Hepatic stellate cell (primary cell): ENCODE measurements around the gene LGI4.

Source experiments
- DNase-seq: peaks from one replicate; pipeline ENCODE4 v3.0.0; 2011; ENCODE audit warnings: low spot score

The LGI4 gene

DNA sequence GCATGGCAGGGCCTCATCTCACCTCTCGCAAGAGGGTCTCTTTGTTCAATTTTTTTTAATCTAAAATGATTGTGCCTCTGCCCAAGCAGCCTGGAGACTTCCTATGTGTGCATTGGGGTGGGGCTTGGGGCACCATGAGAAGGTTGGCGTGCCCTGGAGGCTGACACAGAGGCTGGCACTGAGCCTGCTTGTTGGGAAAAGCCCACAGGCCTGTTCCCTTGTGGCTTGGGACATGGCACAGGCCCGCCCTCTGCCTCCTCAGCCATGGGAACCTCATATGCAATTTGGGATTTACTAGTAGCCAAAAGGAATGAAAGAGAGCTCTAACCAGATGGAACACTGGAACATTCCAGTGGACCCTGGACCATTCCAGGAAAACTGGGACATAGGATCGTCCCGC, 11.3 kb downstream of the LGI4 start:
- DNase-seq: peak; percentile 66

DNA sequence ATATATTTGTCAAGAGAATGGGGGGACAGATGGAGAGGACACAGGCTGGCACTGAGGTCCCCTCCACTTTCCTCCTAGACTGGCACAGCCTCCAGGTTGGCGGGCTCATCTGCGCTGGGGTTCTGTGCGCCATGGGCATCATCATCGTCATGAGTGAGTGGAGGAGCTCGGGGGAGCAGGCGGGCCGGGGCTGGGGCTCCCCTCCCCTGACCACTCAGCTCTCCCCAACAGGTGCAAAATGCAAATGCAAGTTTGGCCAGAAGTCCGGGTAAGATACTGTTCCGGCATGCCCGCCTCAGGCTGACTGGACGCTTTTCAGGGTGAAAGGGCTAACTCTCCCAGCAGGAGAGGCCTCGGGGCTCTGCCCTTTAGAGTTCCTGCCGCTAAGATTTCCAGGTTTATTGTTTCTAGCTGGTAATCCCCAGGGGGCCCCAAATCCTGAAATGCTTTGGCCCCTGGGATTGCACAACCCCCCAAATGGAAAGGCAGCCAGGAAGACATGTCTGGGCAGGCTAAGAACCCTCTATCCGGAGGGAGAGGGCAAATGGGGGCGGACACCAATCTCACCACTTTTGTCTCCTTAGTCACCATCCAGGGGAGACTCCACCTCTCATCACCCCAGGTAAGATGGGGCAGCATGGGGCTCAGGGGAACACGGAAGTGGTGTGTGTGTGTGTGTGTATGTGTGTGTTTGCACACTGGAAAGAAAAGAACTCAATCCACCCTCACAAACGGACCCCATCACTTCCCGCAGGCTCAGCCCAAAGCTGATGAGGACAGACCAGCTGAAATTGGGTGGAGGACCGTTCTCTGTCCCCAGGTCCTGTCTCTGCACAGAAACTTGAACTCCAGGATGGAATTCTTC, 11.9 kb downstream of the LGI4 start:
- no peak for DNase-seq

DNA sequence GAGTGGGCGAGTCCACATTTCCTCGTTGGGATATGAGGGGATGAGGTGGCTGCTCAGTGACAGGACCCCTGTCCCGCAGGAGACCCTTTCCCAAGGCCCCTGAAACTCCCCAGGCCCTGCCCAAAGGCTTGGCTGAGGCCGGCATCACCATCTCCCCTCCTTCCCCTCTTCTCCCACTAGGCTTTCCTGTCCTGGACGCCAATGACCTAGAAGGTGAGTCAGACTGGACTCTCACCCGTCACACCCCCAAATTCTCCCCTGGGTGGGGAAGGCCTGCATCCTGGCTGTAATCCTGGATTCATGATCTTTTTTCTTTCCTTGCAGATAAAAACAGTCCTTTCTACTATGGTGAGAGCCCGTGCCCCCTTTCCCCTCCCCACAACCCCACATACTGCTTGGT, 14.0 kb downstream of the LGI4 start:
- DNase-seq: no peak

DNA sequence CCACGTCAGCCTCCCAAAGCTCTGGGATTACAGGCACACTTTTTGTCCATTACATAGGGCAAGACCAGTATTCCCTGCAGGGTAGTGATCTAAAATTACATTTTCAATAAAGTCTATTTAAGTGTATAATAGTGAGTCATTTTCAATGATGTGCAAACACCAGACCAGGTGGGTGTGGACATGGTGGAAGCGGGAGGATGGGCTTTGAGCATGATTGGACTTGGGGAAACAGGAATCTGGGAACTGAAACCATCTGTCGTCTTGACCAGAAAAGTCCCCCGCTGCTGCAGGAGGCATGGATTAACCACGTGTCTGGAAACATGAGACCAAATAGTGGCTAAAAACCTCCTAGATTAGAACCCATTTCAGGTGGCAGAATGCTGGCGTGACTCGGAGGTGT, 14.4 kb downstream of the LGI4 start:
- DNase-seq: peak; percentile 61

DNA sequence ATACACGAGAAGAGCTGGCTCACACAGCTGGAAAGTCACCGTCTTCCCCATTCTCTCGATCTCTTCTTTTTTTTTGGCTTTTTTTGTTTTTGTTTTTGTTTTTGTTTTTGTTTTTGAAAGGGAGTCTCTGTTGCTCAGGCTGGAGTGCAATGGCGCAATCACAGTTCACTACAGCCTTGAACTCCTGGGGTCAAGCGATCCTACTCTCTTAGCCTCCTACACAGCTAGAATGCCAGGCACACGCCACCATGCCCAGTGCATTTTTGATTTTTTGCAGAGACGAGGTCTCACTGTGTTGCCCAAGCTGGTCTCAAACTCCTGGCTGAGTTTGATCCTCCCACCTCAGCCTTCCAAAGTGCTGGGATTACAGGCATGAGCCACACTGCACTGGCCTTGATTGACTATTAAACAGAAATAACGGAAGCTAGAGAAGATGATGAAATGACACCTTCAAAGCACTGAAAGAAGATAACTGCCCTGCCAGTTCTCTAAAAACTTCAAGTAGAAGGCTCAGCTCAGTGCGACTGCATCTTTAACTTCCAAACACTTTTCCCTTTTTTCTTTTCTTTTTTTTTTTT, 15.2 kb downstream of the LGI4 start:
- no peak for DNase-seq

DNA sequence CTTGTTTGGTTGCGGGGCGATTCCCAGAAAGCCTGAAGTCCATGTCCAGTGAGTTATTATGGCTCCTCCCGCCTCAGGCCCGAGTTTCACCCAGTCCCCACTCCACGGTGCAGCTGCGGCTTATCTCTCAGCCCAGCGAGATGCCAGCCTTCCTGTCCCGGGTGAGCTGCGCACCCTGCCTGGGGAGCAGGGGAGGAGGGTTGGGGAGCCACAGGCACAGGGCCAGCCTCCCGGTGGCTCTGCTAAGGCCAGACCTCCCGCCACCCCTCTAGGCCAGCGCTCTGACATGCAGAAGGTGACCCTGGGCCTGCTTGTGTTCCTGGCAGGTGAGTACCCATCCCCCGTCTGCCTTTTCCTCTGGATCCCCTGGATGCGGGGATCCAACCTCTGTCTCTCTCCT, 15.8 kb downstream of the LGI4 start:
- no peak for DNase-seq

DNA sequence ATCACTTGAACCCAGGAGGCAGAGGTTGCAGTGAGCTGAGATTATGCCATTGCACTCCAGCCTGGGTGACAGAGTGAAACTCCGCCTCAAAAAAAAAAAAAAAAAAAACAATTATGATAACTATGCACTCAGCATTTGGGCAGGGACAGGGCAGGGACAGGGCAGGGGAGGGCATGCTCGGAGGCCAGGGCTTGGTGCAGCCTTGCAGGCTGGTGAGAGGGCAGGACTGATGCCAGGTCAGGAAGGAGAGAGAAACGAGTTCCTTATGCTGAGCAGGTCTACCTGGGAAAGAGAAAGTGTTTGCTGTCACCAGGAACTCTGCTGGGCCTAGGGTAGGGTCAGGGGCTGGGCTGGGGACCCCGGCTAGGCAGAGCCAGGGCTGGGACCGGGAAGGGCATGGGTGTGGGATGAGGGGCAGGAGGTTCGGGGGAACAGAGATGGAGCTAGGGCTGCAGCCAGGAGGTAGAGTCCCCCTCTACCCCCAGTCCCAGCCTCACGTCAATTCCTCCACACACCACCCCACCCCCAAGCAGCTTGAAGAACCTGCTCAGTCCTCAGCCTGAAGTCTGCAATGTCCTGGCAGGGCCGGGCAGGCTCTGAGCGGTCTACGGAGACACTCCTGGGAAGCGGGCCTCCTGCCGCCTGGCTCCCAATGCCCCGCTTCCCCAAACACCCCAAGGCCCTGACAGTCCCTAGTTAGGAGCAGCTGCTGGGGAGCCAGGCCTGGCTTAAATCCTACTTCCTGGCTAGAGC, 16.4 kb downstream of the LGI4 start:
- no peak for DNase-seq

DNA sequence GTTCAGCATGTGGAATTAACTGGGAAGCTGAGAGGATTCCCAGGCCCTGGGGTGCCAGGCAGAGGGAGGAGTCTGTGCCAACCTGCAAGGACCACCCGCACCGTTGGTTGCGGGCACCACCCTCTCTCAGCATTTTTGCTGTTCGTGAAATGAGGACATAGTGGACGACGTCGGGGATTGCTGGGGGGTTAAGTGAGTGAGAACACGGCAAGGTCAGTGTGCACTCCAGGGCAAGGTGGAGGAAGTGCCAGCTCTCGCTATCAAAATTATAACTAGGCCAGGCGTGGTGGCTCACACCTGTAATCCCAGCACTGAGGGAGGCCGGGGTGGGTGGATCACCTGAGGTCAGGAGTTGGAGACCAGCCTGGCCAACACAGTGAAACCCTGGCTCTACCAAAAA, 17.1 kb downstream of the LGI4 start:
- DNase-seq: no peak

DNA sequence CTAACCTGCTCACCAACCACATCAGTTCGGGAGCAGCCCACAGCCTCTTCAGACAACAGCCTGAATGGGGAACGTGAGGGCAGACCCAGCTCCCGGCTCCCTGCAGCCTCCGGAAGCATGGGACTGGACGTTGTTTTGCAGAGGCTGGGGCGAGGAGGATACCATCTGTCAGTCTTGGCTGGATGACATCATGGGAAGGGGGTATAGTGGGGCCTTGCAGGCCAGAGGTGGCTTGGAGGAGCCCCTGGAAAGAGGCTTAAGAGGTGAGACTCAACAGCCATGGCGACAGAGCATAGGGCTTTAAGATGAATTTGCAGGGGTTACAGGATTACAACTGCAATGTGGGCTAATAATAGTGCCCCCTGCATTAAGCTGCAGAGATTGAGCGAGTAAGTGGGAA, 17.7 kb downstream of the LGI4 start:
- no peak for DNase-seq

DNA sequence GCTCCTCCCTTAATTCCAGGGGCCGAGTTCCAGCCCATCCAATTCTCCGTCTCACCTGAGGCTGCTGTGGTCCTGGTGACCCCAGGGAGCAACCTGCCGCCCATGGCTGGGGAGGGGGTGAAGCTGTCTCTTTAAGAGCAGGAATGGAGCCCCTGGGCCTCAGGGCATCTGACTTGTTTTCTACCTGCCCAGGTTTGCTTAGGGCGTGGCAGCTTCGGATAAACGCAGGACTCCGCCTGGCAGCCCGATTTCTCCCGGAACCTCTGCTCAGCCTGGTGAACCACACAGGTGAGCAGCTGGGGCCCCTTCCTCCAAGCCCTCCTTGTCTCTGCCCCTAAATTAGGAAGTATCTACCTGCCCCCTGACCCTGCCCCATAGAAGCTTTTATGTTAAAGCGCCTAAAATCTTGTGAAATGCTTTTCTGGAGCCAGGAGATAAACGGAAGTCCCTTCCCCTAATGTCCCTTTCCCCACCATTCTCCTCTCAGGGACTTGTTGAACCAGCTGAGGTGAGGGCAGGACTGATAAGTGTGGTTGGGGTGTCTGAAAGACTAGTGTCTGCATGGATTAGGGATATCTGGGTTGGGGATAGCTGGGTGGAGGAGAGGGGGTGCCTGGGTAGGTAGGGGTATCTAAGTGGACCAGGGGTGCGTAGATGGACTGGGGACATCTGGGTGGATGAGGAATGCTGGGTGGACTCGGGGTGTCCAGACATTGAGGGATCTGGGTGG, 18.6 kb downstream of the LGI4 start:
- DNase-seq: no peak

DNA sequence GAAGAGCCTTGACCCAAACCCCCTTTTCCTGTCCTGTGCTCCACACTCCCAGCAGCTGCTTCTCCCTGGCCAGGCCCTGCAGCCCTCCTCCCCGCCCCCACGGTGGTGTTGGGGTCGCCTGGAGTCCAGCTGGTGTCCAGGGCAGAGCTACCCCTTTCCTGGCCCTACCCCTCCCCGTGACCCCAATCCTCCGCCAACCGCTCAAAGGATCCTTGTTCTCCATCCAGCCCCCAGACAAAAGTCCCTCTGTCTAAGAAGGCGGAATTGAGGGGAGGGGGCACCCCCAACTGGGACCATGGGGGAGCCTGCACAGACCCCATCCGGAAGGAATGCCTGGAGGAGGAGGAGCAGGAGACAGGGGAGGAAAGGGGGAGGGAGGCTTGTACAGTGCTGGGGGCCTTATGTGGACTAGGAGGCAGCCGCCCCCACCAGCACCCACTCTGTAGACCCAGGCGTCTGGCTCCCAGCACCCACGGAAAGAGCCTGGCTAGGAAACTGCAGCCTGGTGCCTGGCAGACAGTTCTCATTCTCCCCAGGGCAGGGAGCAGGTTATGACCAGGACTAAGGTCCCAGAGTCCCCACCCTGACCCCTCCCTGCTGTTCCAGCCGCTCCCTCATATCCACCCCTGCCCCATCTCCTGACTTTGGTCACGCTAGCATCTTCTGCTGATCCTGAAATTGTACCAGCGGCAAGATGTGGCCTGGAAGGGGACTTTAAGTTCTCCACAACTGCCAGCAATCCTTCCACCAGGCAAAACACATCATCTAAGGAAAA, 19.5 kb downstream of the LGI4 start, which contains the start of gene FXYD3:
FXYD3 (plus strand) TSS at position 647 of the 775 bp plus-strand sequence. CDS start 3,554 bp downstream, outside the sequence.
- no peak for DNase-seq

DNA sequence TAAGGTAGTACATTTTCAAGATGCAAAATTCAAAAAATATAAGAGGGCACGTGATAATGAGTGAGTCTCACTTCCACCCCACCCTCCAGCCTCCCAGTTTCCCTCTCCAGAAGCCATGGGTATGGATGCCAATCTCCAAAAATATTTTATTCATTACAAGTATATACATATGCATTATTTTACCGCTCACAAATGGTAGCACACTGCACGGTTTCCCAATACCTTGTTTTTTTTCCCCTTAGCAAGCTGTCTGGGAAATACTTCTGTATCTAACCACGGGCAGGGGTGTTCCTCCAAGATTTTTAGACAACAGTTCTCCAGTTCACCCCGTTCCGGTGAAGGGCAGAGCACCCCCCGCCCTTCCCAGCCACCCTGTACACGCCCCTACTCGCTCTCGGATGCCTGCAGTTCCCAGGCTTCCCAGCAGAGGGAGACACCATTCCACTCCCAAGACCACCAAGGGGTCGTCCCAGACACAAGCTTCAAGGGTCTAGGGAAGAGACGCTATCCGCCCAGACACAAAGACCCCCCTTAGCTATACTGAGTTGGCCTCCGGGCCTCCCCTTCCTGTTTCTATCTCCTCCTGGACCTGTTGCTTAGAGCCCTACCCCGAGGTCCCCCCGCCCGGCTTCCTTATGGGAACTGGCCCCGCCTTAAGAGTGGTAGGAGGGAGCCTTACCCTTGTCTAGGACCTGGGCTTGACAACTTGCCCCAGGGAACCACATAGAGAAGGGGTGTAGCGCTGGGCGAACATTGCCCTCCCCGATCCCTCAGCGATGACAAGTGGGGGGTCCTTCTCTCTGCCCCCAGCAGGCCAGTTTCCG, 20.3 kb downstream of the LGI4 start:
- DNase-seq: peak; percentile 80

DNA sequence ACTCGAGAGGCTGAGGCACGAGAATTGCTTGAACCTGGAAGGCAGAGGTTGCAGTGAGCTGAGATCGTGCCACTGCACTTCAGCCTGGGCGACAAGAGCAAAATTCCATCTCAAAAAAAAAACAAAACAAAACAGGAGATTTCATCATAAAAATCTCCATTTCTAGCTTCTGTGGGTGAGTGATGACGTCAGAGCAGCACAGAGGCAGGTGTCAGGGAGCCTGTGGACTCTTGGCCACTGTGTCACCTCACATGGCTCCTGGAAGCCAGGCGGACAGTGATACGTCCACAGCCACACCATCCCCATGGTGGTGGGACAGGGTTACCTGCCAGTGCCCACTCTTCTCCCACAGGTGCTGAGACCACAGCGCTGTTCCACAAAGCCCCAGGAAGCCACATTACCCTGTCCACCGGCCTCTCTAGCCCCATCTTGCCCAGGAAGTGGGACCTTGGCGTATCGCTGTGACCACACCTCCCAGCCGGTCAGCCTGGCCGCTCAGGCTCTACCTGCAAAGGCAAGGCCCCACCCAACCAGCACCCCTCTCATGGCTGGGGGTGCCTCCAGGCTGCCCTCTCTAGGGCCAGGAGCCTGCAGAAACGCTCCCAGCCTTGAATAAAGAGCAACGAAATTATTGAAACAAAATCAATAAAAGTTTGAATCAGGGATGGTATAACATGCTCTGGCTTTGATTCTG, 21.7 kb downstream of the LGI4 start:
- no peak for DNase-seq

DNA sequence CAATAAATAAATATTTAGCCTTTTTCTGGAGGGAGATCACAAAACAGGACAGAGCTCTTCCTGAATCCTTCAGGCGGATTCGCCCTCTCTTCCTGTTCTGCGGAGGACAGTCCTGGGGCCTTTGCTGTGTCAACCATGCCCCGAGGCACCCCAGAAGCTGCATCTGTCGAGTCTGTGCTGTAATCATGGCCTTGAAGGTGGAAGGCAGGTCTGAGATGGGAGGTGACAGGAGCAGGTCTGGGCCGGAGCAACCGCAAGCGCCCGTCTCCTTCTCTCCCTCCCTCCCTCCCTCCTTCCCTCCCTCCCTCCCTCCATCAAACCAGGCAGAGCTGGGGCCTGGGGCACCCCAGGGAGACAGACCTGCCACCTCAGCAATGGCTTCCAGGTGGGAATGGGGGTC, 23.9 kb downstream of the LGI4 start:
- DNase-seq: no peak

DNA sequence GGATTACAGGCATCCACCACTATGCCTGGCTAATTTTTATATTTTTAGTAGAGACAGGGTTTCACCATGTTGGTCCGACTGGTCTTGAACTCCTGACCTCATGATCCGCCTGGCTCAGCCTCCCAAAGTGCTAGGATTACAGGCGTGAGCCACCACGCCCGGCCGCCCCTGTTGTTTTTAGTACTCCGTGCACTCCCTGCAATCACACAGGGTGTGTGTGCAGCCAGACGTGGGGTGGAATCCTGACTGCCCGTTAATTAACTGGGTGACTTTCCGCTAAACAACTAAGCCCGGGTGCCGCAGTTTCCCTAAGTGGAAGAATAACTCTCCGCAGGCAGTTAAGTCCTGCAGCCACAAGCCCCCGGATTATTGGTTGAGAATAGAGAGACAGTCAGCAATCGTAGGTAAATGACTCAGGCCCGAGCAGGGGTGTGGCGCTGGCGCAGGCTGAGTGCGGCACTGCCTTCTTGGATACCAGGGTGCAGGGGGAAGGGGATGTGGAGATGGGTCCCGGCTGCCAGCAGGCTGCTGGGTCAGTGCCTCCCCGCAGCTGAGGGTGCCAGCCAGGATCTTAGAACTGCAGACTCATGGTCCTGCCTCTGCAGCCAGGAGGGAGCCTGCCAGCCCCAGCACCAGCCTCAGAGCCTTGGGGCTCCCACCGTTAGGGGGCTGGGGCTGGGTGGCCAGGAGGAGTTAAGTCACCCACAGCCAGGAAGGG, 25.3 kb downstream of the LGI4 start:
- DNase-seq: no peak

DNA sequence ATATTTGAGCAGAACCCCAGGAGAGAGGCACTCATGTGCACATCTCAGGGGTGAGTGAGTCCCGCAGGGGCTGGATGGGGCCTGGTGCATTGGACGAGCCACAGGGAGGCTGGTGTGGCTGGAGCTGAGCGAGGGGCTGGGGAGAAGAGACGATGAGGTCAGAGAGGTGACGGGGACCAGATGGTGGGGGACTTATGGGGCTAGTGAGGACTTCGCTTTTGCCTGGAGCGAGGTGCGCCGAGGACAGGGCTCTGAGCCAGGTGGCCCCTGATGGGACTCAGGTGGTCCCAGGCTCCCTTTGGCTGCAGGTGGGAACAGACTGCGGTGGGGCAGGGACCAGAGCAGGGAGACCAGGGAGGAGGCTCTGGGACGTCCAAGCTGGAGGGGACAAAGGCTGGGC, 26.1 kb downstream of the LGI4 start:
- no peak for DNase-seq

DNA sequence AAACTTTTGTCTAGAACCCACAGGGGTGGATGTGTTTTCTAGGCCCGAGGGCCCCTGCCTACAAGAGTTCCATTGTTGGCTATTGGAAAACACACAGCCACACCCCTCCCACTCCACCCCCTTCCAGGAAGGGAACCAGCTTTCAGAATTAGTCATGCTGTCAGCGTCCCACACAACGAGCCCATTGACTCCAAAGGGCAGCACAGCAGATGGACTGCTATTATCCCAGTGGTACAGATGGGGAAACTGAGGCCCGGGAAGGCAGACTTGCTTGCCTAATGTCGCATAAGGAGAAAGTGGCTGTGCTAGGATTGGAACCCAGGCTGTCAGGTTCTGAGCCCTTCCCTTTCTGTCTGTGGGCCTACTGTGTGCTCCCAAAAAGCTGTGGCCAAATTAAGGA, 27.3 kb downstream of the LGI4 start:
- DNase-seq: no peak

DNA sequence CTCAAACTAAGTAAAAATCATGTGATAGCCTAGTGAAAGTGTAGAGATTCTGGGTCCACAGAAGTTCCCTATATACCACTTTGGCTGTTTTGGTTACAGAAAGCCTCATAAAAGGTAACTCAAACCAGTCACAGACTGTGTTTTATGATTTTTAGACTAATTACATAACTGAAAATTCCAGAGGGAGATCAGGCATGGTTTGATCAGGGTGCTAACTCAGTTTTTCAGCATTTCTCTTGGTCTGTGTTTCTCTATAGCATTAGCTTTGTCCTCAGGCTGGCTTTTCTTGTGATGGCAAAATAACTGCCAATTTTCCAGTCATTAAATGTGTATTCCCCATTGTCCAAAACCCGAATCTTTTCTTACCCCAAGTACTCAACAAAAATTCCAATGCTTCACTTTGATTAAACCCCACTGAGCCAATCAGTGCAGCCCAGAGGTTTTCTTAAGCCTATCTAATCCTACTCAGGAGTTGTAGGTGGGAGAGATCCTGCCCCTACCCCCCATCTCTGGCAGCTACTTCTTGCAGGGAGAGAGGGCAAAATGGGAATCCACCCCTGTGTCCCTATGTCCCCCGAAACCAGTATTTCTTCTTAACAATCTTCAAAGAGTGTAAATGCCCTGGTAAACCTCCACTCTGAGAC, 27.8 kb downstream of the LGI4 start:
- no peak for DNase-seq

DNA sequence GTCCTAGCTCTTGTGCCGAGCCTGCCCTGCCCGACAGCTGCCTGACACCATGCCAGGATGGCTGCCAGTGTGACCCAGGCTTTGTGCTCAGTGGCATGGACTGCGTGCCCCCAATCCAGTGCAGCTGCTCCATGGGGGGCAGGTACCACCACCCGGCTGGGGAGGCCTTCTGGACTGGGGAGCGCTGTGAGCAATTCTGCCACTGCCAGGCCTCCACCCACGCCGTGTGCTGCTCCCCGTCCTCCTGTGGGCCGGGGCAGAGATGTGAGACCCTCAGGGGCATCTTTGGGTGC, 28.6 kb downstream of the LGI4 start:
- DNase-seq: no peak
